HG02840 (cell line): ENCODE measurements around the gene RASGEF1C.

Experiments used
- ATAC-seq: cut with Tn5 transposase; IDR thresholded peaks from one replicate; pipeline ENCODE4 v1.9.1; 2021; ENCODE audit warnings: mild to moderate bottlenecking, moderate library complexity, moderate number of reproducible peaks; ENCODE audit not compliant: unreplicated experiment, low FRiP score

RASGEF1C gene

DNA sequence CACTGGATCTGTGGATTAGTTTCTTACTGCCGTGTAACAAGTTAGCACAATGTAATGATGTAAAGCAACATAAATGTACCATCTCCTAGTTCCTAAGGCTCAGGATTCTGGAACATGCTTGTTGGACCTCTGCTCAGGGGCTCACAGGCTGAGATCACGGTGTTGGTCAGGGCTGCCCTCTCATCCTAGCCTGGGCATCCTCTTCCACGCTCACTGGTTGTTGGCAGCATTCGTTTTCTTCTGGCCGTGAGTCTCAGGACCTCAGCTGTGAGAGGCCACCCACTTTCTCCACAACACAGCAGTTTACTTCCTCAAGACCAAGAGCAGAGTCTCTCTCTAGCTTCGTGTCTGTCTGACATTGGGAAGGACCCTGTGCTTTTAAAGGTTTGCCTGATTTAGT, 17.3 kb downstream of the RASGEF1C start:
- ATAC-seq: no peak

DNA sequence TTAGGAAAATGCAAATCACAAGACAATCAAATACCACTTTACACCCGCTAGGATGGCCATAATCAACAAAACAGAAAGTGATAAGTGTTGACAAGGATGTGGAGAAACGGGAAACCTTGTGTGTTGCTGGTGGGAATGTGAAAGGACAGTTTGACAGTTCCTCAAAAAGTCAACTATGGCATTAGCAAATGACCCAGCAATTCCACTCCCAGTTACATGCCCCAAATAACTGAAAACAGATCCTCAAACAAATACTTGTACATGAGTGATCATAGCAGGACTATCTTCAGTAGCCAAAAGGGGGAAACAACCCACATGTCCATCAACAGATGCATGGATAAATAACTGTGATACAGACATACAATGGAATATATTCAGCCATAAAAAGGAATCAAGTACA, 21.2 kb downstream of the RASGEF1C start:
- no peak for ATAC-seq

- no peak for ATAC-seq
Observed at GRCh38 chr5:180180846-180181245, 28.2 kb downstream of the RASGEF1C start.

GRCh38 chr5:180180421-180180820, 28.6 kb downstream of the RASGEF1C start:
- no peak for ATAC-seq

DNA sequence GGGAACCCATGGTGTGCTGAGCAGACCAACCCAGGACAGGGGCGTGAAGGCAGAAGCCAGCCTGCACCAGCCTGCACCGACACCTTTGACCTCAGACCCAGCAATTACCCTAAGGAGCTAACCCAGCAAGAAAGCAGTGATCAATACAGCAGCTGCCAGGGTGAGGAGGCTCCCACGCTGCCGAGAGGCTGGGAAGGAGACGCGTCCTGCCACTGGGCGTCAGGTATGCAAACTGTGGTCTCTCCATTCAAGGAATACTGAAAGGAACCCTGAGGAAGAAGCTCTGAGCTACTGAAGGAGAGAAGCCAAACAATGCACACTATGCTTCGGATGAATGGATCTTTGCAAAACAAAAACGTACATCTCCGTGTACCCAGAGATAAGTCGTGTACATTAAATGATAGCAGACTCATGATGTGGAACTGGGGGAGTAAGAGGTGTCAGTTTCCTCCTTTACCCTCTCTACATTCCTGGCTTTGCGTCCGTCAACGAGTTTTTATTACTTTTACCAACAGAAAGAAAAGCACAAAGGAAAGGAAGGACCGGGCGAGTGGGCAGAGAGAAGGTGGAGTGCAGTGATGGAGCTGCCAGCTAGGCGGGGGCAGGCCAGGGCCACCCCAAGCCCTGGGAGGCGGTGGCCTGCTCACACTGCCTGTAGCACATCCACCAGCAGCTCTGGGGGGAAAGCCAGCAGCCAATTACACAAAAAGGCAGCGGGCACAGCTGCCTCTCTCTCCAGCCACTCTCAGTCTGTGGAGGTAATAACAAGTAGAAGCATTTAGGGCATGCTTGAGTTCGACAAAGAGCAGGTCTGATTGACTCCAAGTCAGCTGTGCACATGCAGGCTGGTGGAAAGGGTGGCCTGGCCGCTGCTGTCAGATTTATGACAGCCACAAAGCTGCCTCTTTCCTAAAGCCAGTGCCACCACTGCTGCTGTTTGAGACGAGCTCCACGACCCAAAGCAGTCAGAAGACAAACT, 29.3 kb downstream of the RASGEF1C start:
- ATAC-seq: no peak

DNA sequence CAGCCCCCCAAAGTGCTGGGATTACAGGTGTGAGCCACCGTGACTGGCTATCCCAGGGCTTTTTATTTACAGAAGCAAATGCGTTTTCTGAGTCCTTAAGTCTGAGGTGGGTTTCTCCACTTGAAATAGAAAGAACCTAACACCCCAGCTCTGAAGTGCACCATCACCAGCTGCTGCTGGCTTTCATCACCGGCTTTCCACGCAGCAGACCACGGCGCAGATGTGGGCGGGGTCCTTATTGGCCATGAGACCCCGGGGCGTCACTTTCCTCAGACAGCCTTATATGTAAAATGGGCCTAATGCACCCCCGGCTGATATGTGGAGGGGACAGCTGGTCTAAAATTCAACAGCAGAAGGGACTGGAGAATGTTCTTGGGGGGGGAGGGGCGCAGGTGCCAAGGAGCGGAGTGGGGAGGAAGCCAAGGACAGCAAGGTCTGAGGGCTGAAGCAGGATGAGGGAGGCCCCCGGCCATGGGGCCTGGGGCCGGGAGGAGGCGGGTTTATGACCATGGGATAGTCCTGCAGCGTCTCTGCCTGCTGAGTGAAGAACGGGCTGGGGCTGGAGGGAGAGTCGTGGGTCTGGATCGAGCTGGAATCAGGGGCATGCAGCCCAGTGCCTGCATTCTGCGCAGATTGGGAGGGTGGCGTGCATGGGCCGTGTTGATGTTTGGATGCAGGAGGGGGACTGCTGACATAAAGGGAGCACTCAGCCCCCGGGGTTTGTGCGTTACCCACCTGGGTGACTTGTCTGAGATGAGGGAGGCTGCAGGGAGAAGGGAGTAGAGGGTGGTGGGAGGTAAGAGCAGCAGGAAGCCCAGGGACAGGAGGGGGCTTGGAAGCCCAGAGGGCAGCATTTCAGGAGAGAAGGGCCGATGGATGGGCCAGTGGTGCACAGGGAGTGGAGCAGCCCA, 30.2 kb downstream of the RASGEF1C start:
- ATAC-seq: no peak

- no peak for ATAC-seq
Observed at GRCh38 chr5:180176191-180176590, 32.8 kb downstream of the RASGEF1C start.

GRCh38 chr5:180175015-180175431, 34.0 kb downstream of the RASGEF1C start:
- no peak for ATAC-seq

GRCh38 chr5:180174587-180174972, 34.4 kb downstream of the RASGEF1C start:
- no peak for ATAC-seq

DNA sequence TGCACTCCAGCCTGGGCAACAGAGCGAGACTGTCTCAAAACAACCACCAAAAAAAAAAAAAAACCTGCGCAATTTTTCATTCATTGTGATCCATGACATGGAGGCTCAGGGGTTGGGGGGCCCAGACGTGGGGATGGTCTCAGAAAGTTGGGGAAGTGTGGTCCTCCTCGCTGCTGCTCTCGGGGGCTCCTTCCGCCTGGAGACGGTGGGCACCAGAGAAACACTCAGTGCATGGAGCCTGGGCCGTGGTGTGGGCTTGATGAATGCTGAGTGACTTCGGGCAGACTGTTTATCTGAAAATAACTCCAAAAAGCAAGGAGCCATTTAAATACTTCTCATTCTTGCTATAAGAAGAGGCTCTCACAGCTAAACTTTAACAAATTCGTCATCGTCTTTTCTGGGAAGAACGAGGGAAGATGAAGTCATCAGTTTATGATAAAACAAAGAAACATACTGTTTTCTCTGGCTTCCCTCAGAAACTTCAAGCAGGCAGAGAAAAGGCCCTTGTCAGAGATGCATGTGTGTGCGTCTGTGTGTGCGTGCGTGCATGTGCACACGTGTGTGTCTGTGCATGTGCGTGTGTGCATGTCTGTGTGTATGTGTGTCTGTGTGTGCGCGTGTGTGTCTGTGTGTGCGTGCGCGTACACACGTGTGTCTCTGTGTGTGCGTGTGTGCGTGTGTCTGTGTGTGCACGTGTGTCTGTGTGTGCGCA, 35.0 kb downstream of the RASGEF1C start:
- no peak for ATAC-seq

DNA sequence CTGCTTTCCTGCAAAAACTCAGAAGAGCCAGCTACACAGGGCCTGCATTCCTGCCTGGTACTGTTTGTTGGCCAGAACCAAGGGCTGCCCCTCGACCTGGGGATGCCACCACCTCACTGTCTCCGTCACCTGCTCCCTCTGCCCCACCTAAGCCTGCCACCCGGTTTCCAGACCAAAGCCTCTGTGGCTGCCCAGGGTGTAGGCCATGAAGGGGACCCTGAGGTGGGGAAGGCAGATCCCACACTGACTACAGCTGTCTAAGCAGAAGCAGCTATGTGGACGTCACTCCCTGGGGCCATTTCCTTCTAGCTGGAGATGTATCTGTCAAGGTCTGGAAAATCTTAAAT, 35.8 kb downstream of the RASGEF1C start:
- no peak for ATAC-seq

- no peak for ATAC-seq
Observed at GRCh38 chr5:180172447-180173197, 36.4 kb downstream of the RASGEF1C start.

GRCh38 chr5:180171568-180172094, 37.4 kb downstream of the RASGEF1C start:
- no peak for ATAC-seq

GRCh38 chr5:180170810-180171567, 38.0 kb downstream of the RASGEF1C start:
- ATAC-seq: no peak

- ATAC-seq: no peak
Observed at GRCh38 chr5:180170106-180170809, 38.8 kb downstream of the RASGEF1C start.

DNA sequence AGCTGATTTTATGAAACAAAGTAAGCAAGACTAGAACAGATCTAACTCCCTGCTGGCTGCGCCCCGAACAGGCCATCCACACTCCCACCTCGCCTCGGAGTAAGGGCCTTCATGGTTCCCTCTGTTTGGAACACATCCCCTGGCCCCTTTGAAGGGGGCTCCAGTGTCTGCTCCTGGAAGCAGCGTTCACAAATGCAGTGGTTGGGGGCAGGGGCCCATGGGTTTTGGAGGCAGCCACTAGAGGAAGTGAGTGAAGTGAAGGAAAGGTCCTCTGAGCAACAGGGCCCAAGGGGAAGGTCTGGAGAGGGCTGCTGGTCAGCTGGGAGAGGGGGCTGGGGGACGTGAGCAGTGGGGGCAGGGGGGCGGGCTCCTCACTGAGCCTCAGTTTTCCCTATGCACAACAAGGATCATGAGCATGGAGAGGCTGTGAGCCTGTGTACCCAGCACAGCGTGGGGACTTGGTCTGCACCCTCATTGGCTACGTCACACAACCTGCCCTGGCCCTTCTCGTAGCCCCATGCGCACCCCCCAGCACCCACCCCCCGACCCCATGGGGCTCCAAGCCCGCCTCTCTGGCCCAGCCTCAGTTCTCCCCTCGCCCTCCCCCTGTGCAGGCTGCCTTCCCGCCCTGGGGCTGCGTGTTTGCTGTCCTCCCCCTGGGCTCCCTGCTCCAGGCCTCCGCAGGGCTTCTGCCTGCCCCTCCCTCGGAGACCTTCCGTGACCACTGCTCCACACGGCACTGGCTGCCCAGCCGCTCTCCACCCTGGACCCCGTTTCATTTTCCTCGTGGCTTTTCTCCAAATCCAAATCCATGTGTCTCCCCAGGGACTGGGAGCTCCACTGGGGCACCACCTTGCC, 39.5 kb downstream of the RASGEF1C start:
- no peak for ATAC-seq

DNA sequence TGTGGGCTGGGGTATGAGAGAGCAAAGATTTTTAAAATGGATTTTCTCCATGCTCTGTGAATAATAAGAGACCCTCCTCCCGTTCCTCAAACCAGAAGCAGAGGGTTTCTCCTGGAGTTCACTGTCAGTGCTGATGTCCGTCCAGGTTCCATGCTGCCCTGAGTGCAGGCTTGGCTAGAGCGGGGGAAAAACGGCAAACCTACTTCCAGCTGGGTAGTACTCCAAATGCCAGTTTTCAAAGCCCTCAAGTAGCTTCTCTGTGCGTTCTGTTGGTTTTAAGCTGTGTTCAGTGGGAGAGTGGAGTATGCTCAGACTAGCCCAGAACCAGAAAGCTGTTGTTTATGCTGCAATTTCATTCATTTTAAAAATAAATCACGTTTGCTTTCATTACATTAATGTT, 40.3 kb downstream of the RASGEF1C start:
- ATAC-seq: no peak
